Testis (tissue), 2 donors: ENCODE results near the gene SPATA13.

Experiments used
- POLR2A ChIP-seq: fragments of 450-650 bp; IDR thresholded peaks from one replicate; pipeline ENCODE4 v1.6.1; 2017; ENCODE audit warnings: antibody characterized with exemption, mild to moderate bottlenecking, moderate library complexity
- TF ChIP-seq, protein P1 (sequence below), 3 experiments: fragments of 450-650 bp in 2 of 3; fragments of 200-600 bp in 1 of 3; sonication (generic) in 1 of 3; IDR thresholded peaks; one replicate each; pipeline ENCODE4 v1.5.1; 2016 to 2019; ENCODE audit warnings: antibody characterized with exemption in 3 of 3, mild to moderate bottlenecking in 2 of 3, moderate library complexity in 1 of 3

DNA sequence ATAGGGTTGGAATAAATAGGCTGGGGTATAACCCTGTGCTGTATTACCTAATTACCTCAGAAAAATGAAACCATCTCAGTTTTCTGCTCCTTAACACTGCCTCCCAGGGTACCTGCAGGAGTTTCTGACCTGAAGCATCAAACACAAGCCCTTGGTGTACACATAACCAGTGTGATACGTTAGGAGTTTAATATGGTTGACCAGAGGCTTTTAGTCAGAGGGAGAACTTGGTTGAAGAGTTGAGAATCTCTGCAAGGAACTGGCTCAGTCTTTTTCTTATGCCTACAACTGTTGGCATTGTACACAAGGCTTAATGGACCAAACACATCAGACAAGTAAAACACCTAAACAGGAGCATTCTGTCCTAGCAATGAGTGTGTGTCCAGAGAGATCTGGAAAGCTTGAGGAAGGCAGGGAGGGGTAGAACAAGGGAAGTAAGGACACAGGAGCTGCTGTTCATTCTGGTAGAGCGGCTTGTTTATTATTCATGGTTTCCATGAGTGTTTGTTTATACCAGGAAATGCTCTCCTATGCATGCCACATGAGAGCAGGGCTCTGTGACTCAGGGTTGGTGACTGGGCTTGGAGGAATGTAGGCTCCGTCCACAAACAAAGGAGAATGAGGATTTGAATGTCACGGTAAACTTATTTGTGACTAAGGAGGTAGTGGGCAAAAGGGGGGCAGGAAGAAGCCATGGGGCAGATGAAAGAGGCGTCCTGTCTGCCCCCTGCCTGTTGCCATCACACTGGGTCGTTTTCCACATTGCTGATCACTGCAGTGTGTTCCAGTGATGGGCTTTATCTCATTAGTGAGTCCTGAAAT lies 11.9 kb upstream of the SPATA13 start:
- TF ChIP-seq POLR2A: no peak
- TF ChIP-seq, protein P1, sequence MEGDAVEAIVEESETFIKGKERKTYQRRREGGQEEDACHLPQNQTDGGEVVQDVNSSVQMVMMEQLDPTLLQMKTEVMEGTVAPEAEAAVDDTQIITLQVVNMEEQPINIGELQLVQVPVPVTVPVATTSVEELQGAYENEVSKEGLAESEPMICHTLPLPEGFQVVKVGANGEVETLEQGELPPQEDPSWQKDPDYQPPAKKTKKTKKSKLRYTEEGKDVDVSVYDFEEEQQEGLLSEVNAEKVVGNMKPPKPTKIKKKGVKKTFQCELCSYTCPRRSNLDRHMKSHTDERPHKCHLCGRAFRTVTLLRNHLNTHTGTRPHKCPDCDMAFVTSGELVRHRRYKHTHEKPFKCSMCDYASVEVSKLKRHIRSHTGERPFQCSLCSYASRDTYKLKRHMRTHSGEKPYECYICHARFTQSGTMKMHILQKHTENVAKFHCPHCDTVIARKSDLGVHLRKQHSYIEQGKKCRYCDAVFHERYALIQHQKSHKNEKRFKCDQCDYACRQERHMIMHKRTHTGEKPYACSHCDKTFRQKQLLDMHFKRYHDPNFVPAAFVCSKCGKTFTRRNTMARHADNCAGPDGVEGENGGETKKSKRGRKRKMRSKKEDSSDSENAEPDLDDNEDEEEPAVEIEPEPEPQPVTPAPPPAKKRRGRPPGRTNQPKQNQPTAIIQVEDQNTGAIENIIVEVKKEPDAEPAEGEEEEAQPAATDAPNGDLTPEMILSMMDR (IDR thresholded peaks at IDR 0.05): no peak
